AML-193 (cell line): ENCODE data around the gene RASA3.
"Not testable (repeated sequence)": the region's sequence is repeated elsewhere in the genome, so short reads cannot be mapped to it uniquely, and the experiment has no call there.

Experiments
- DNase-seq, 2 experiments: peaks; one replicate each; lab custom pipeline; 2025; lab: John Stamatoyannopoulos, UW

RASA3 gene

GRCh38 chr13:114081761-114082681 is 50.4 kb downstream of the RASA3 start:
- no peak for DNase-seq

DNA sequence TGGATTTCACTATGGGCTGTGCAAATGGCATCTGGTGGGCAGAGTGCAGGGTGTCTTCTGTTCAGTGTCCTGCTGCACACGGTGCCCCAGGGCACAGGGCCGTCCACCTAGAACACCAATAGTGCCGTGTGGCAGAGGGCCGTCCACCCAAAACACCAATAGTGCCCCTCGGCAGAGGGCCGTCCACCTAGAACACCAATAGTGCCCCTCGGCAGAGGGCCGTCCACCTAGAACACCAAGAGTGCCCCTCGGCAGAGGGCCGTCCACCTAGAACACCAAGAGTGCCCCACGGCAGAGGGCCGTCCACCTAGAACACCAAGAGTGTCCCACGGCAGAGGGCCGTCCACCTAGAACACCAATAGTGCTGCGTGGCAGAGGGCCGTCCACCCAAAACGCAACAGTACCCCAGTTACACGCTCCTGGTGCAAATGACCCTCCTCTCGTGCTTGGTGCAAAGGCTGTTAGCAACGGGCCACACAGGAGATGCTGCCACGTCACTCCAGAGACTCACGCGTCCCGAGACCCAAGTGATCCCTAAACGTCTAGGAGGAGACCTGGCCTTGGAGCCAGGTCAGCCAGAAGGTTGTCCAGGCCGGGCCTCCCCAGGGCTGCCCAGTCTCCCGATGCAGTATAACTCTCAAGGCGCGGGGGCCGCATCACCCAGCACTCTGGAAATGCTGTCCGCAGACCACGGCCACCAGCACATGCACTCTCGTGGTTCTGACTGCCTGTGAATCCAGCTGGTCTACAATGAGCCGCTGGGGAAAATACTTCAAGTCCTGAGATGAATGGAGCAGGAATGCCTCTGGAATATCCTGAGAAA is 51.5 kb downstream of the RASA3 start:
- no peak for DNase-seq

DNA sequence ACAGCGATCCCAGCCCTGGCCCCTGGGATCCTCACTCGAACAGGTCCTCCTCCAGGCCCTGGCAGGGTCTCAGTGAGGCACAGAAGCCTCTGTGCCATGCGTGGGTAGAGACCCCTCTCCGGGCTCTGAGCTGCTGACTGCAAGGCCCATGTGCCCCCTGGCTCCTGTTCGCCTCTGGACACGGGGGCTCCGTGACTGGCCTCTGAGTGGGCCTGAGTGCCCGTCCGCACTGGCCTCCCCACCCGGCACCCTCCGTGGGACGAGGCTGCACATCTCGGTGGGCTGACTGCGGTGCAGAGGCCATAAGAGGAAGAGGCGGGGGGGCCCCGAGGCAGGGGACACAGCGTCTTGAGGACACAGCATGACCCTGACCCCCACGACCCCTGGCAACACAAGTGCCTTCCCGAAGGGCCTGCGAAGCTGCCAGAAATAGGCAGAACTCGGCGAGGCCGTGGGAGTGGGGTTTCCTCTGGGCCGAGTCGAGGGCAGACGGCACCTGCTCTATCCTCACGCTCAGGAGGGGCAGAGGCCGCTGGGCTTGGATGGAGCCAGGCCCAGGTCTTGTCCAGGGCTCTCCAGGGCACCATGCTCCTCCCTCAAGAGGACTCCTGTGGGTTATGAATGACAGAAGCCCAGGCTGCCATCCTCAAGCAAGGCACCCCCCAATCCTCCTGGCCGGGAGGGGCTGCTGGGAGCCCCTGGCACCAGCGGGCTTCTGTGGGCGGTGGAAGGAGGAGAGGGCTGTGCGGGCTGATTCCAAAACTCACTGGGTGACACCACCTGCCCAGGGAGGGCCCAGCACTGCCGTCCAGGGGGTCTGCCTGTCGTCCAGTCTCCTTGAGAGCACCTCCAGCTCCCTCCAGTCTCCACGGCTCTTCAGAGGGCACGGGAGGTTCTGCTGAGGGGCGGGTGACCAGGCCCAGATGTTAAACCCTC is 52.6 kb downstream of the RASA3 start:
- DNase-seq = no peak

- DNase-seq = no peak
These were observed 53.7 kb downstream of the RASA3 start for GRCh38 chr13:114078461-114079451.

GRCh38 chr13:114077933-114078325 is 54.5 kb downstream of the RASA3 start:
- DNase-seq = no peak

DNA sequence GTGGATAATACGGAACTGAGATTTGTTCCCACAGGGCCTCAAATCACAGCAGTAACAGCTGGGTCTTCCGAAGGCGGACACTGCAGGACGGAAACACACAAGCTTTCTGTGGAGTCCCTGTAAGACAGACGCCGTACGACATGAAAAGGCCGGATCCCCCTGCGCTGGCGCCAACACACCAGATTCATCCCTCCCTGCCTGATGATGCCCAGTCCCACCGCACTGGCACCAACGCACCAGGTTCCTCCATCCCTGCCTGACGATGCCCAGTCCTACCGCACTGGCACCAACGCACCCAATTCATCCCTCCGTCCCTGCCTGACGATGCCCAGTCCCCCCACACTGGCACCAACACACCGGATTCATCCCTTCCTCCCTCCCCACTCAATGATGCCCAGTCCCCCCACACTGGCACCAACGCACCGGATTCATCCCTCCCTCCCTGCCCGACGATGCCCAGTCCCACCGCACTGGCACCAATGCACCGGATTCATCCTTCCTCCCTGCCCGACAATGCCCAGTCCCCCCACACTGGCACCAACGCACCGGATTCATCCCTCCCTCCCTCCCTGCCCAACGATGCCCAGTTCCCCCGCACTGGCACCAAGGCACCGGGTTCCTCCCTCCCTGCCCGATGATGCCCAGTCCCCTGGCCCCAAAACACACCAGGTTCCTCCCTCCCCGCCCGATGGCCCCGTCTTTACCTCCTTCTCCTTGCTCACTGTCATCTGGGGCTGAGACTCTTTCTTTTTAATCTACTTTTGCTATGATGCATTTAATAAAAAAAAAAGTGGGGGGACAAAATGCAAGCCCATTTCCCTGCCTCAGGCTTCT is 55.1 kb downstream of the RASA3 start:
- no peak for DNase-seq

GRCh38 chr13:114076329-114077090 is 55.9 kb downstream of the RASA3 start:
- DNase-seq = no peak

- not testable (repeated sequence) for DNase-seq
These were observed 56.6 kb downstream of the RASA3 start for GRCh38 chr13:114075811-114076210.

DNA sequence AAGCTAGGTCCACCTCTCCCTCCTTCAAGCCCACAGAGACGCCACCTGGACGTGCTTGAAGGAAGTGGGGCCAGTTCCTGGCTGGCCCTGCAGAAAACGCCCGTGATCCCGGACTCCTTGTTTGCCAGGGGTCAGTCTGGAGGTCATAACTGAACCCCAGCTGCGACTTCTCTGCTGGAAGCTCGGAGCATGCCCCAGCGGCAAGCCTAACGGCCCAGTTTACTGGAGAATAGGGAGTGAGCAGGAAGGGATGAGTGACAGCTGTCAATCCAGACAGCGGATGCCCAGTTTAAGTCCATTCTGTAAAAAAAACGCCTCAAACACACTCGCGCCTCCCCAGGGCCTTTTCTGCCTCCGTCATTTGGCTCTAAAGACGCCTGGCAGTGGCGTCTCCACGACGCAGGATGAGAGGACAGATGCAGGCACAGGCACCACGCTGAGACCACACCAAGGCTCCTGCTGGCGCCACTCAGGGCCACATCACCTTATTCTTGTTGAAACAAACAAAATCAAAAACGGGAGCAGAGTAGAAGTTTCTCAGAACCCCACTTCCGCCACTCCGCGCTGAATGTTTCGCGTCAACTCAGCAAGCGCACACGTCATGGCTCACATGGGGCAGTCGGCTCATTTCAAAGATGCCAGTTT is 57.6 kb downstream of the RASA3 start:
- DNase-seq = no peak

DNA sequence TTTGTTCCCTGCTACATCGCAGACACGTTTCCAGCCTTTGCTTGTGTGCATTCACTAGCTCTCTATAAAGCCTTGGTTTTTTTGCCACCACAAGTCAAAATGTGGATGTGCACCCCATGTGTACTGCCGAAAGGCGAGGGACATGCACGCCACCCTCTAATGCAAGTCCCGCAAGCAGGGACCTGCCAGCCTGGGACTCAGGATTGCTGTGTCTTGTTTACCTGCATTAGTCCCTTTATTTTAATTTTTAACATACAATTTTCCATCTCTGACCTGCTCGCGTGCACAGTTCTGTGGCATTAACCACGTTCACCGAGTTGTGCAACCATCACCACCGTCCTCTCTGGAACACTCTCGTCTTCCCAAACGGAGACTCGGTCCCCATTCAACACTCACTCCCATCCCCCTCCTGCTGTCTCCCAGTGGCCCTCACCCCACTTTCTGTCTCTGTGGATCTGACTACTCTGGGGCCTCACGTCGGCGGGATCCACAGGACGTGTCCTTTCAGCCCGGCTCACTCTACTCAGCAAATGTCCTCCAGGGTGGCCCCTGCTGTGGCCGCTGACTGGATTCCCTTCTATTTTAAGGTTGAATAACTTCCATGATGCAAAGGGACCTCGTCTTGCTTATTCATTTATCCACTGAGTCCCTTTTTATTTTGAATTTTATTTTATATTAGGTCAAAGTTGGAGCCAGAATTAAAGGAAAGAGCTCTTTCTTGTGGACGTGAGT is 58.4 kb downstream of the RASA3 start:
- DNase-seq = no peak

- no peak for DNase-seq
These were observed 60.0 kb downstream of the RASA3 start for GRCh38 chr13:114072421-114072820.

- no peak for DNase-seq
These were observed 60.4 kb downstream of the RASA3 start for GRCh38 chr13:114071991-114072390.

DNA sequence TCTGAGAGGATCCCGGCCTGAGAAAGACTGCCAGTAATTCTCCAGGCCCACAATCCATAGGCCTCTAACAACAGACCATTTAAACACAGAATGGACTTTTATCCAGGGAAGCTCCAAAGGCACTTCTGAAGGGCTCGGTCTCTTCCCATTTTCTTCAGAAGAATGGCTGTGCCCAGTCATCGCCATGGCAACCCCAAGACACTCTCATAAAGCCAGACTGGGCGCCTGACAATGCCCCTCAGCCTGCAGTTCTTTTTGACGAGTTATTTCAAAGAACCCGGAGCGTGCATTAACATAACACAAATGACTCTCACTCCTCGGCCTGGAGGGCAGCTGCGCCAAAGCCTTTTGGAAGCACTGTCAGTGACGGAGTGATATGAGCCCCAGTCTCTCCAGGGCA is 61.0 kb downstream of the RASA3 start:
- DNase-seq = no peak

GRCh38 chr13:114070098-114070799 is 62.2 kb downstream of the RASA3 start:
- no peak for DNase-seq

- no peak for DNase-seq
These were observed 62.9 kb downstream of the RASA3 start for GRCh38 chr13:114069376-114070097.

DNA sequence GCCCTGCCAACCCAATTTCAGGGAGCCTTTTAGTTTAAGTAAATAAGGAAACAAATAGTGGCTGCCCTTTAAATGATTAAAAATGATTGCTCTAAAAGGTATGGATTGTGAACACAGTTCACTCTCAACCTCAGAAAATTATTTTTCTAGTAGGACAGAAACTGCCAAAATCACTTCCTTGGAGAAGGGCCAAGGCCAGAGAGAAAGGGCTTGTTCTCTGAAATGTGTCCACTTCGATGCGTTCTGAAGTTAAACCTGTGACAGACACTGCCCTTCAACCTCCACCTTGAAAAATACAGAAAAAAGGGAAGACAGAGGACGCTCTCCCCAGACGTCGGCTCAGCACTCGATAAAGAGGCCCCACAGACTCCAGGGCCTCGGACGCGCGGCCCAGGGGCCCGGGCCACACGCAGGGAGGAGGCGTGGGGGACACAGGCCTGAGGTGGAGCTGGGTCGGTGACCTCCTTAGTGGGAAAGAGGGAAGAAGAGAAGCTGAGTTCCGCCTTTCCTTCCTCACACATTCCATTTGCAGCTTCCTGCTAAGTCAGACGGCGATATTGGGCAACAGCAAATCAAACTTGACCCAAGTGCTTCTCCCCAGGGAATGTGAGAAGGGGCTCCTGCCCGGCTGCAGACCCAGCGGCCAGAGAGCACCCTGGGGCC is 63.6 kb downstream of the RASA3 start:
- no peak for DNase-seq
